ENCODE results near the gene ZDHHC24. TPM values are rescaled to one million over a fixed set of nuclear protein-coding genes. Genes with fewer than 3 reads are reported as not detected.

ZDHHC24 gene
- total RNA-seq = 11.3 and 12.0 TPM in 2 replicates

GRCh38 chr11:66545701-66546367, at the start of gene ZDHHC24:
ZDHHC24 (minus strand) TSS chr11:66546048; CDS start chr11:66546003, 45 bp downstream.

GRCh38 chr11:66592457-66593302, 46.8 kb upstream of the ZDHHC24 start, which contains the start of the genes CCDC87 and CCS:
CCDC87 (minus strand) TSS chr11:66593063; CDS start chr11:66593015, 48 bp downstream.
CCS (plus strand) TSS chr11:66593185; CDS start chr11:66593262, 77 bp downstream.

GRCh38 chr11:66568124-66568916, 22.5 kb upstream of the ZDHHC24 start, which contains the start of gene CTSF:
CTSF (minus strand) TSS chr11:66568606; CDS start chr11:66568486, 120 bp downstream.

GRCh38 chr11:66546368-66546965, 619 bp upstream of the ZDHHC24 start, which contains the start of gene ACTN3:
ACTN3 (plus strand) TSS chr11:66546903; CDS start chr11:66546938, 35 bp downstream.

GRCh38 chr11:66510271-66510989, 35.4 kb downstream of the ZDHHC24 start, which contains the start of gene BBS1:
BBS1 (plus strand) TSS chr11:66510635; CDS start chr11:66510660, 25 bp downstream.

GRCh38 chr11:66480117-66480938, 65.5 kb downstream of the ZDHHC24 start, which contains the start of gene DPP3:
DPP3 (plus strand) TSS chr11:66480434; CDS start chr11:66482201, 1,767 bp downstream.

Other genes starting within 250 kb of the ZDHHC24 start
- gene CD248, start 229.0 kb downstream of the ZDHHC24 start, total RNA-seq = 111 and 123 TPM in 2 replicates
- 23.0 and 56.7 TPM in 2 replicates for gene RIN1, start 209.6 kb downstream of the ZDHHC24 start, total RNA-seq
- gene BRMS1, start 200.9 kb downstream of the ZDHHC24 start, total RNA-seq = 70.5 and 75.3 TPM in 2 replicates
- 28.8 and 30.0 TPM in 2 replicates for gene B4GAT1, start 198.4 kb downstream of the ZDHHC24 start, total RNA-seq
- 0.29 and 0.44 TPM in 2 replicates for gene SLC29A2, start 174.3 kb downstream of the ZDHHC24 start, total RNA-seq
- not detected in 2 replicates for gene NPAS4, start 125.0 kb downstream of the ZDHHC24 start, total RNA-seq
- gene MRPL11, start 107.2 kb downstream of the ZDHHC24 start, total RNA-seq = 30.9 and 41.1 TPM in 2 replicates
- 11.4 and 11.9 TPM in 2 replicates for gene PELI3, start 79.1 kb downstream of the ZDHHC24 start, total RNA-seq
- gene DPP3, start 65.6 kb downstream of the ZDHHC24 start, total RNA-seq = 41.8 and 61.1 TPM in 2 replicates
- gene BBS1, start 35.4 kb downstream of the ZDHHC24 start, total RNA-seq = 29.1 and 34.4 TPM in 2 replicates
- not detected in 2 replicates for gene ACTN3, start 855 bp upstream of the ZDHHC24 start, total RNA-seq
- 12.7 and 19.0 TPM in 2 replicates for gene CTSF, start 22.6 kb upstream of the ZDHHC24 start, total RNA-seq
- 0.29 and 0.44 TPM in 2 replicates for gene CCDC87, start 47.0 kb upstream of the ZDHHC24 start, total RNA-seq
- gene CCS, start 47.1 kb upstream of the ZDHHC24 start, total RNA-seq = 23.6 and 32.2 TPM in 2 replicates
- 14.4 and 53.5 TPM in 2 replicates for gene RBM14, start 70.6 kb upstream of the ZDHHC24 start, total RNA-seq
- gene RBM4, start 92.7 kb upstream of the ZDHHC24 start, total RNA-seq = 90.1 and 106 TPM in 2 replicates
- 15.3 and 20.3 TPM in 2 replicates for gene RBM4B, start 131.8 kb upstream of the ZDHHC24 start, total RNA-seq
- 0.14 and 0.66 TPM in 2 replicates for gene SPTBN2, start 183.2 kb upstream of the ZDHHC24 start, total RNA-seq